ENCODE measurements around the gene TMTC1. TPM values are rescaled to one million over a fixed set of nuclear protein-coding genes. Genes with fewer than 3 reads are reported as not detected.

Gene TMTC1
- total RNA-seq, 1 experiment from 2014 or later, result 6.1 TPM

DNA sequence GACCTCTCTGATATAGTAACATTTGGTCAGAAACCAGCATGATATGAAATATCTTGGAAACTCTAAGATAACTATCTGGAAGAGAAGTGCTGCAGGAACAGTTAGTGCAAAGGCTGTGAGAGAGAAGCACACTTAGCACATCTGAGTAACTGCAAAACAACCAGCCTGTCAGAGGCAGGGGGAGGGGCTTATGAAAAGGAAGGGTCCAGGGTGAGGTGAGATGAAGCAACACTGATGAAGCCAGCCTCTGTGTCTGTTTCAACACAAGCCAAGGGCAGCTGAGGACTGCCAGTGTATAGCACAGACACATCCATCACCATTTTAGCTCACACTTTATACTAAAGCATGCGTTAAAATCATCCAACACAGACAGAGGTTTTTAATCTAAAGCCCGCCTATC lies 248.8 kb downstream of the TMTC1 start:
- no TSS peak for BruUV-seq (replicated peaks)
- H3K27me3 ChIP-seq (replicated peaks; ENCODE audit: insufficient read depth, low read depth, low read length, poor library complexity), result peaks cover 13% of the 10 kb centered on the region
- CTCF ChIA-PET, result no interaction called here
- TF ChIP-seq EZH2 (IDR thresholded peaks at IDR 0.05; ENCODE audit: borderline replicate concordance, low read depth, low read length, poor library complexity, severe bottlenecking), result no peak
- TF ChIP-seq, protein P1, sequence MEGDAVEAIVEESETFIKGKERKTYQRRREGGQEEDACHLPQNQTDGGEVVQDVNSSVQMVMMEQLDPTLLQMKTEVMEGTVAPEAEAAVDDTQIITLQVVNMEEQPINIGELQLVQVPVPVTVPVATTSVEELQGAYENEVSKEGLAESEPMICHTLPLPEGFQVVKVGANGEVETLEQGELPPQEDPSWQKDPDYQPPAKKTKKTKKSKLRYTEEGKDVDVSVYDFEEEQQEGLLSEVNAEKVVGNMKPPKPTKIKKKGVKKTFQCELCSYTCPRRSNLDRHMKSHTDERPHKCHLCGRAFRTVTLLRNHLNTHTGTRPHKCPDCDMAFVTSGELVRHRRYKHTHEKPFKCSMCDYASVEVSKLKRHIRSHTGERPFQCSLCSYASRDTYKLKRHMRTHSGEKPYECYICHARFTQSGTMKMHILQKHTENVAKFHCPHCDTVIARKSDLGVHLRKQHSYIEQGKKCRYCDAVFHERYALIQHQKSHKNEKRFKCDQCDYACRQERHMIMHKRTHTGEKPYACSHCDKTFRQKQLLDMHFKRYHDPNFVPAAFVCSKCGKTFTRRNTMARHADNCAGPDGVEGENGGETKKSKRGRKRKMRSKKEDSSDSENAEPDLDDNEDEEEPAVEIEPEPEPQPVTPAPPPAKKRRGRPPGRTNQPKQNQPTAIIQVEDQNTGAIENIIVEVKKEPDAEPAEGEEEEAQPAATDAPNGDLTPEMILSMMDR (conservative IDR thresholded peaks at IDR 0.05; ENCODE audit: low read depth, low read length), result no peak
- H3K4me1 ChIP-seq (ENCODE audit: insufficient read depth, low read length, poor library complexity, severe bottlenecking), result no peaks in the 10 kb centered on the region
- DNase-seq (ENCODE audit: low spot score), result no peak
- no peaks in the 10 kb centered on the region for H3K9me3 ChIP-seq (ENCODE audit: low read depth, low read length, poor library complexity, severe bottlenecking)
- H3K36me3 ChIP-seq (ENCODE audit: insufficient read depth, low read length, poor library complexity, severe bottlenecking), result no peaks in the 10 kb centered on the region
- intact Hi-C loops (cut with micrococcal nuclease; ENCODE audit: unreplicated experiment), result no loop called here
- POLR2A ChIA-PET (ENCODE audit: low non-redundant PET), result no interaction called here
- H3K27ac ChIP-seq (ENCODE audit: low read depth, low read length, poor library complexity, severe bottlenecking), result no peak overlapping the region
- H3K4me3 ChIP-seq (ENCODE audit: low read depth, low read length, poor library complexity, severe bottlenecking), result no peak overlapping the region

DNA sequence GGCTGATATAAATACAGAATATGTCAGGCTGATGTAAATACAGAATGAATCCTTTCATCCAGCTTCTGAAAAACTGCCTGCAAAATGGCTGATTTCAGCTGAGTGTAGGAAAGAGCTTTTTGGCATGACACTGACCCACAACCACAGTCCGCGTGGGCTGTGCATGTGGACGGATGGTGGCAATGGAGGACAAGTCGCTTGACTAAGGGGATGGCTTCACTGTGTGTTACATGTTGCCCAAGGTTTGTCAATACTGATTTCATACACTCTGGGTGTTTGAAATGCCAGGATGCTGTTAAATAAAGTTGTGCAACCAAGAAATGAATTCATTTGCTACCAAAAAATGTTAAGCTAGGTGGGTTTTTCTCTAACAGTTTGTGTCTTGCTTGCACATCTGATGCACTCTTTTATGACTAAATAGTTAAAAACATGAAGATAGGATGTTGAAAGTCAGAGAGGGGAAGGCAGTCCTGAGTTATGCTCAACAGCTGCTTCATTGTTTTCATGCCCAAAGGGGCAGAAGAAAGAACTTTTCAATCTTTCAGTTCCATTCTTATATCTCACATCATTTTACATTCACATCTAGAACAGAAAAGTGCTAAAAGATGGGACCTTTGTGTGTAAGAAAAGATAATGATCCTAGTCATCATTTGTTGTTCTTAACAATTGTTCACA lies 249.8 kb downstream of the TMTC1 start:
- DNase-seq (ENCODE audit: low spot score), result no peak
- ChIA-PET CTCF (no interaction called here), POLR2A (ENCODE audit: low non-redundant PET) (no interaction called here)
- Histone ChIP-seq H3K27ac (ENCODE audit: low read depth, low read length, poor library complexity, severe bottlenecking) (no peak overlapping the region), H3K36me3 (ENCODE audit: insufficient read depth, low read length, poor library complexity, severe bottlenecking) (no peaks in the 10 kb centered on the region), H3K9me3 (ENCODE audit: low read depth, low read length, poor library complexity, severe bottlenecking) (no peaks in the 10 kb centered on the region), H3K27me3 (replicated peaks; ENCODE audit: insufficient read depth, low read depth, low read length, poor library complexity) (peaks cover 13% of the 10 kb centered on the region), H3K4me1 (ENCODE audit: insufficient read depth, low read length, poor library complexity, severe bottlenecking) (no peaks in the 10 kb centered on the region), H3K4me3 (ENCODE audit: low read depth, low read length, poor library complexity, severe bottlenecking) (no peak overlapping the region)
- intact Hi-C loops (cut with micrococcal nuclease; ENCODE audit: unreplicated experiment), result no loop called here
- no TSS peak for BruUV-seq (replicated peaks)
- TF ChIP-seq EZH2 (IDR thresholded peaks at IDR 0.05; ENCODE audit: borderline replicate concordance, low read depth, low read length, poor library complexity, severe bottlenecking), result no peak
- TF ChIP-seq, protein P1 (conservative IDR thresholded peaks at IDR 0.05; ENCODE audit: low read depth, low read length), result no peak

DNA sequence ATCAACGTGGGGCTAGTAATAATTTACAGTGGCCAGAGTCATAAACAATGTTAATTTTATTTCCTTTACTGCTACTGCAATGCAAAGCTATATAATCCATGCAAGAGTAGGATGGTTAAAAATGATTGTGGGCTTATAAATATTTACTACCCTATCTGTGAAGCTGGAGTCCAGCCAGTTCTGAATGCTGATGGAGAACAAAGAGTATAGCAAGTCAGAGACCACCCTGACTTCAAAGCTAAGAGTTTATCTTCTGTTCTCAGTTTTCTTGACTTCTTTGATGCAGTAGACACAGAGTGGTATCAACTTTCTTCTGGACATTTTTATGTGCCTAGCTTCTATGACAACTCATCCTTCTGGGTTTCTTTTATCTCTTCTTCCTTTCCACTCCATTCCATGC lies 252.3 kb downstream of the TMTC1 start:
- no peak overlapping the region for H3K4me3 ChIP-seq (ENCODE audit: low read depth, low read length, poor library complexity, severe bottlenecking)
- no peak overlapping the region for H3K27ac ChIP-seq (ENCODE audit: low read depth, low read length, poor library complexity, severe bottlenecking)
- intact Hi-C loops (cut with micrococcal nuclease; ENCODE audit: unreplicated experiment), result no loop called here
- TF ChIP-seq, protein P1 (conservative IDR thresholded peaks at IDR 0.05; ENCODE audit: low read depth, low read length), result no peak
- no peak for TF ChIP-seq EZH2 (IDR thresholded peaks at IDR 0.05; ENCODE audit: borderline replicate concordance, low read depth, low read length, poor library complexity, severe bottlenecking)
- H3K27me3 ChIP-seq (replicated peaks; ENCODE audit: insufficient read depth, low read depth, low read length, poor library complexity), result peaks cover 13% of the 10 kb centered on the region
- no peak for DNase-seq (ENCODE audit: low spot score)
- no TSS peak for BruUV-seq (replicated peaks)
- no peaks in the 10 kb centered on the region for H3K9me3 ChIP-seq (ENCODE audit: low read depth, low read length, poor library complexity, severe bottlenecking)
- ChIA-PET POLR2A (ENCODE audit: low non-redundant PET) (no interaction called here), CTCF (no interaction called here)
- no peaks in the 10 kb centered on the region for H3K4me1 ChIP-seq (ENCODE audit: insufficient read depth, low read length, poor library complexity, severe bottlenecking)
- H3K36me3 ChIP-seq (ENCODE audit: insufficient read depth, low read length, poor library complexity, severe bottlenecking), result no peaks in the 10 kb centered on the region
